GM12801 (cell line): Measurements from ENCODE around the gene ETS1.

Experiments
- CTCF ChIP-seq: IDR thresholded peaks from one replicate; pipeline ENCODE4 v1.5.1; 2011; ENCODE audit warnings: control low read depth; ENCODE audit not compliant: insufficient read length; ENCODE audit errors: extremely low read depth

Gene ETS1

GRCh38 chr11:128515826-128516778, 71.3 kb downstream of the ETS1 start:
- TF ChIP-seq CTCF = no peak

- TF ChIP-seq CTCF = no peak
Observed at GRCh38 chr11:128515086-128515485, 72.3 kb downstream of the ETS1 start.

- no peak for TF ChIP-seq CTCF
Observed at GRCh38 chr11:128513915-128514681, 73.3 kb downstream of the ETS1 start.

GRCh38 chr11:128512474-128512996, 74.8 kb downstream of the ETS1 start:
- TF ChIP-seq CTCF = no peak

GRCh38 chr11:128511712-128512111, 75.6 kb downstream of the ETS1 start:
- TF ChIP-seq CTCF = no peak

GRCh38 chr11:128509621-128510389, 77.6 kb downstream of the ETS1 start:
- TF ChIP-seq CTCF = no peak
